PC-3 (cell line): ENCODE data around the gene CFAP91. TPM values are rescaled to one million over a fixed set of nuclear protein-coding genes. Genes with fewer than 3 reads are reported as not detected.

Experiments used
- ATAC-seq: fragments of 200-7000 bp; cut with Tn5 transposase; 2 replicates; pipeline ENCODE4 v1.9.1; 2020; ENCODE audit warnings: mild to moderate bottlenecking, moderate library complexity
- BruUV-seq: library from RNA; stranded (reverse); fragments of 400-500 nt; replicated peaks from 2 replicates; lab custom pipeline; 2021; lab: Mats Ljungman, UMichigan
- CTCF ChIA-PET: fragments of 300-600 bp; sonication (Branson Sonifier 250); formaldehyde crosslinking; loops from one replicate; lab custom pipeline; 2022; ENCODE audit warnings: antibody characterized with exemption; lab: Charles Lee
- POLR2A ChIA-PET: fragments of 300-600 bp; sonication (Branson Sonifier 250); formaldehyde crosslinking; loops from one replicate; lab custom pipeline; 2022; ENCODE audit warnings: antibody characterized with exemption; ENCODE audit not compliant: unreplicated experiment; lab: Charles Lee
- DNase-seq: peaks from one replicate; pipeline ENCODE4 v3.0.0-alpha.2; 2015
- H2AFZ ChIP-seq: fragments of 300-600 bp; sonication (generic); 2 replicates; pipeline ENCODE4 v1.6.0; 2016; ENCODE audit warnings: antibody characterized with exemption, low read length
- H3F3A ChIP-seq: fragments of 300-600 bp; sonication (generic); one replicate; pipeline ENCODE4 v1.6.0; 2017; ENCODE audit warnings: antibody characterized with exemption, low read length, control low read depth, mild to moderate bottlenecking; ENCODE audit not compliant: unreplicated experiment
- H3K27ac ChIP-seq: fragments of 300-600 bp; sonication (generic); 2 replicates; pipeline ENCODE4 v1.5.1; 2016; ENCODE audit warnings: mild to moderate bottlenecking, low read length
- H3K27me3 ChIP-seq: fragments of 300-600 bp; sonication (generic); 2 replicates; pipeline ENCODE4 v1.6.1; 2016; ENCODE audit warnings: low read length, mixed read lengths
- H3K36me3 ChIP-seq: fragments of 300-600 bp; sonication (generic); 2 replicates; pipeline ENCODE4 v1.6.1; 2016; ENCODE audit warnings: low read depth, mixed run types, low read length, mixed read lengths
- H3K4me1 ChIP-seq: fragments of 300-600 bp; sonication (generic); 2 replicates; pipeline ENCODE4 v1.5.1; 2016; ENCODE audit warnings: low read length; ENCODE audit not compliant: insufficient read depth
- H3K4me2 ChIP-seq: fragments of 300-600 bp; sonication (generic); 2 replicates; pipeline ENCODE4 v1.6.0; 2016; ENCODE audit warnings: low read length
- H3K4me3 ChIP-seq: fragments of 300-600 bp; sonication (generic); 2 replicates; pipeline ENCODE4 v1.5.1; 2016; ENCODE audit warnings: mild to moderate bottlenecking, low read length, mixed read lengths
- H3K79me2 ChIP-seq: fragments of 300-600 bp; sonication (generic); 2 replicates; pipeline ENCODE4 v1.6.1; 2017; ENCODE audit warnings: low read length, mixed read lengths
- H3K9ac ChIP-seq: fragments of 300-600 bp; sonication (generic); 2 replicates; pipeline ENCODE4 v1.6.0; 2016; ENCODE audit warnings: mild to moderate bottlenecking, low read length
- H3K9me2 ChIP-seq: fragments of 300-600 bp; sonication (generic); replicated peaks from 2 replicates; pipeline ENCODE4 v1.6.1; 2016; ENCODE audit warnings: mixed run types, low read length, mixed read lengths
- H3K9me3 ChIP-seq: fragments of 300-600 bp; sonication (generic); 2 replicates; pipeline ENCODE4 v1.6.1; 2016; ENCODE audit warnings: low read length, mixed read lengths
- H4K20me1 ChIP-seq: fragments of 300-600 bp; sonication (generic); 2 replicates; pipeline ENCODE4 v1.6.1; 2016; ENCODE audit warnings: low read length, mixed read lengths
- EZH2 ChIP-seq: fragments of 300-600 bp; sonication (generic); IDR thresholded peaks from one replicate; pipeline ENCODE4 v1.6.1; 2017; ENCODE audit warnings: antibody characterized with exemption, mild to moderate bottlenecking, low read length; ENCODE audit not compliant: unreplicated experiment
- EZH2phosphoT487 ChIP-seq: fragments of 300-600 bp; sonication (generic); IDR thresholded peaks from 2 replicates; pipeline ENCODE4 v1.6.1; 2018; ENCODE audit warnings: mild to moderate bottlenecking, antibody characterized with exemption, low read length, borderline replicate concordance
- intact Hi-C: fragments of 100-400 bp; cut with micrococcal nuclease; formaldehyde crosslinking; loops from 2 replicates; pipeline ENCODE4 v1.9.0; 2023
- total RNA-seq: library from RNA; depleted of rRNA; stranded (reverse); fragments of >200 nt; gene quantifications from 2 replicates; pipeline ENCODE4 v1.2.3, GENCODE V29; 2014
- TF ChIP-seq, protein P1 (sequence below): fragments of 300-600 bp; sonication (generic); conservative IDR thresholded peaks from 2 replicates; pipeline ENCODE4 v1.5.1; 2017; ENCODE audit warnings: antibody characterized with exemption, low read depth, mild to moderate bottlenecking, low read length

The CFAP91 gene
- total RNA-seq, 1 experiment from 2014 or later: 1.1 TPM

DNA sequence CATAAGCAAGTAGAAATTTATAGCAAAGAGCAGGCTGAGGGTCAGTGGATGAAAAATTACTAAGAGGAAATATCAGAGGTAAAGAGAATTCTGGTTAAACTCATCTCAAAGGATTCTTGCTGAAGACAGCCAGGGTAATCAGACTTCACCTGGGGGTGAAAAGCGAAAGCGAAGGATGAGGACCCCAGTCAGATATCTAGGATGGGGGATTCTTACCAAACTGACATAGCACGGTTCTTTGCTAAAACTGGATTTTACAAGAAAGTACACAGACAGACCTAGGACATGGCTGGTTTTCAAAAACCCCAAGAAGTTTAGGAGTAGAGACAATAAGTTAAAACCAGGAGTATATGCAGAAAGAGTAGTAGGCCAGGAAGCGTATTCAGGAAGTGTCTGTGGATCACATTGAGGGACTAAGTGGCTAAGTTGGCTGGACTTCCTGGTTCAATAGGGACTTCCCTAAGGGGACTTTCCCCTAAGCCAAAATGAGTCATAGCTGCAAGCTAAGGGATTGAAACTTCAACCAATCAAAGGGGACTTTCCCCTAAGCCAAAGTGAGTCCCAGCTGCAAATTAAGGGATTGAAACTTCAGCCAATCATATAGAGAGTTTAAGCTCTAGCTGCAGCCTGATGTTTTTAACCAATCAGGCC, 2.4 kb upstream of the CFAP91 start:
- H3K27me3 ChIP-seq: peaks cover 8% of the 10 kb centered on the region; the same call in 1 of the 2 replicates
- ChIA-PET POLR2A (no interaction called here), CTCF (interaction anchor here (0.6 kb wide), 1 partner anchor 447 kb away, joined by 3 read pairs; no protein-coding TSS in a partner anchor)
- no peak overlapping the region for H3K9ac ChIP-seq
- H3F3A ChIP-seq: no peaks in the 10 kb centered on the region
- ATAC-seq (no peak), DNase-seq (peak; percentile 45)
- peak overlapping the region; percentile 22; the same call in 1 of the 2 replicates for H3K27ac ChIP-seq
- H3K36me3 ChIP-seq: no peaks in the 10 kb centered on the region
- no peaks in the 10 kb centered on the region for H3K79me2 ChIP-seq
- H3K4me3 ChIP-seq: no peak overlapping the region
- peaks cover 17% of the 10 kb centered on the region for H3K4me1 ChIP-seq
- H2AFZ ChIP-seq: peak overlapping the region; percentile 44; the same call in 1 of the 2 replicates
- H4K20me1 ChIP-seq: no peaks in the 10 kb centered on the region
- H3K4me2 ChIP-seq: no peak overlapping the region
- TF ChIP-seq, protein P1, sequence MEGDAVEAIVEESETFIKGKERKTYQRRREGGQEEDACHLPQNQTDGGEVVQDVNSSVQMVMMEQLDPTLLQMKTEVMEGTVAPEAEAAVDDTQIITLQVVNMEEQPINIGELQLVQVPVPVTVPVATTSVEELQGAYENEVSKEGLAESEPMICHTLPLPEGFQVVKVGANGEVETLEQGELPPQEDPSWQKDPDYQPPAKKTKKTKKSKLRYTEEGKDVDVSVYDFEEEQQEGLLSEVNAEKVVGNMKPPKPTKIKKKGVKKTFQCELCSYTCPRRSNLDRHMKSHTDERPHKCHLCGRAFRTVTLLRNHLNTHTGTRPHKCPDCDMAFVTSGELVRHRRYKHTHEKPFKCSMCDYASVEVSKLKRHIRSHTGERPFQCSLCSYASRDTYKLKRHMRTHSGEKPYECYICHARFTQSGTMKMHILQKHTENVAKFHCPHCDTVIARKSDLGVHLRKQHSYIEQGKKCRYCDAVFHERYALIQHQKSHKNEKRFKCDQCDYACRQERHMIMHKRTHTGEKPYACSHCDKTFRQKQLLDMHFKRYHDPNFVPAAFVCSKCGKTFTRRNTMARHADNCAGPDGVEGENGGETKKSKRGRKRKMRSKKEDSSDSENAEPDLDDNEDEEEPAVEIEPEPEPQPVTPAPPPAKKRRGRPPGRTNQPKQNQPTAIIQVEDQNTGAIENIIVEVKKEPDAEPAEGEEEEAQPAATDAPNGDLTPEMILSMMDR: no peak
- TF ChIP-seq EZH2 (no peak), EZH2phosphoT487 (no peak)
- no TSS peak for BruUV-seq
- no peaks in the 10 kb centered on the region for H3K9me3 ChIP-seq
- no peaks in the 10 kb centered on the region for H3K9me2 ChIP-seq
- intact Hi-C loops: no loop called here

DNA sequence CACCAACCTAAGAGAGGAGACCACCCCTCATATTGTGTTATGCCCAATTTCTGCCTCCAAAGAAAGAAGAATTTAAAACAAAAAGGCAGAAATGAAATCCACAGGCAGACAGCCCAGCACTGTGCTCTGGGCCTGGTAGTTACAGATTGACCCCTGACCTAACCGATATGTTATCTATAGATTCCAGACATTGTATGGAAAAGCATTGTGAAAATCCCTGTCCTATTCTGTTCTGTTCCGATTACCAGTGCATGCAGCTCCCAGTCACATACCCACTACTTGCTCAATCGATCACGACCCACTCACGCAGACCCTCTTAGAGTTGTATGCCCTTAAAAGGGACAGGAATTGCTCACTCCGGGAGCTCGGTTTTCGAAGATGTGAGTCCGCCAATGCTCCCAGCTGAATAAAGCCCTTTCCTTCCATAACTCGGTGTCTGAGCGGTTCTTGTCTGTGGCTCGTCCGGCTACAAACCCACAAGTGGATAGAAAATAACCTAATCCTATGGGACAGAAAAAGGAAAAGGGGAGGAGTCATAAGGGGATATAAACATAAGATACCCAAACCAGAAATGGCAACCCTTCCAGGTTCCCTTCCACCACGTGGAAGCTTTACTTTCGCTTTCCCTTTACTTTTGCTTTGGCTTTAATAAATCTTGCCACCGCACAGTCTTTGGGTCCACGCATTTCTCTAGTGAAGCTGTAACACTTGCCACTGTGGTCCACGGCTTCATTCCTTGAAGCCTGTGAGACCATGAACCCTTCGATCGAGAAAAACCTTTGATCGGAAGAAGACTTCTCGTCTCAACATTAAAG, 1.7 kb upstream of the CFAP91 start:
- H4K20me1 ChIP-seq: no peaks in the 10 kb centered on the region
- no peaks in the 10 kb centered on the region for H3K36me3 ChIP-seq
- H2AFZ ChIP-seq: no peak overlapping the region
- intact Hi-C loops: no loop called here
- H3F3A ChIP-seq: no peaks in the 10 kb centered on the region
- H3K9ac ChIP-seq: no peak overlapping the region
- H3K9me2 ChIP-seq: no peaks in the 10 kb centered on the region
- ATAC-seq: no peak
- H3K4me1 ChIP-seq: peaks cover 17% of the 10 kb centered on the region
- no peak overlapping the region for H3K27ac ChIP-seq
- peaks cover 8% of the 10 kb centered on the region; the same call in 1 of the 2 replicates for H3K27me3 ChIP-seq
- no peaks in the 10 kb centered on the region for H3K79me2 ChIP-seq
- no peak overlapping the region for H3K4me2 ChIP-seq
- no TSS peak for BruUV-seq
- DNase-seq: no peak
- TF ChIP-seq EZH2phosphoT487: no peak
- H3K4me3 ChIP-seq: no peak overlapping the region
- ChIA-PET CTCF (interaction anchor here (0.6 kb wide), 1 partner anchor 446 kb away, joined by 3 read pairs; no protein-coding TSS in a partner anchor), POLR2A (no interaction called here)
- no peaks in the 10 kb centered on the region for H3K9me3 ChIP-seq

DNA sequence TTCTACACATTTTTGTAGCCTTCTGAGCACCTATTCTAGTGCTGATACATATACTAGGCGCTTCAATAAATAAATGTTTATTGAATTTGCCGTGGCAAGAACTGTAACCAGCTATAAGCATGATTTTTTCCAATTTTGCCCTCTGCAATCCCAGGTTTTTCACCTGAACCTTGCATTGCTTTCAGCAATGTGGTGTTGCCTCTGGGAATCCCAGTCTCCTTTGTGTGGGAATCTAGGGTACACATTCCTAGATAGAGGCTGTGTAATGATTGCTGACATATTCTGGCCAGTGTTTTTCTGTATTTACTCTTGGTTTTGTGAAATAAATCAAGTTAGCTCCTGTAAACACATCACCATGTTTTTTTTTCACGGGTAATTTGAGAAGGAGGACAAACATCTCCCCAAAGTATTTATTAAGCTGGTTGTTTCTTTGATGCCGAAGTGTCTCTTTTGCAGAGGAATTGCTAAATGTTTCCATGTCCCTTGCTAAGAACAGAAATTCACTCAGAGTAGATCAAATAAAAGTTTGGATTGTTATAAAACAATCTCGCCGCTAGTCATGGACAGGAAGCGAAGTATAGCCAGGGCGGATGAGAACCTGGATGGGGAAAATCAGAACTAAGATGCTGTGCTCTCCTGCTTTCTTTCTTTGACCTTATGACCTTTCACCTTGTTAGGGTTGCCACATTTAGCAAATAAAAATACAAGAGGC, 1.2 kb downstream of the CFAP91 start:
- no peak for ATAC-seq
- H2AFZ ChIP-seq: peak overlapping the region; percentile 93
- H3F3A ChIP-seq: no peaks in the 10 kb centered on the region
- POLR2A ChIA-PET: no interaction called here
- no peaks in the 10 kb centered on the region for H3K9me3 ChIP-seq
- H3K4me2 ChIP-seq: peak overlapping the region; percentile 93
- H3K79me2 ChIP-seq: no peaks in the 10 kb centered on the region
- CTCF ChIA-PET: no interaction called here
- no TSS peak for BruUV-seq
- TF ChIP-seq, protein P1: no peak
- TF ChIP-seq EZH2 (no peak), EZH2phosphoT487 (no peak)
- H3K4me1 ChIP-seq: peaks cover 17% of the 10 kb centered on the region
- intact Hi-C loops: no loop called here
- H3K36me3 ChIP-seq: no peaks in the 10 kb centered on the region
- DNase-seq: no peak
- H3K9ac ChIP-seq: no peak overlapping the region
- no peak overlapping the region for H3K27ac ChIP-seq
- H3K9me2 ChIP-seq: no peaks in the 10 kb centered on the region
- H3K4me3 ChIP-seq: peak overlapping the region; percentile 71
- H4K20me1 ChIP-seq: no peaks in the 10 kb centered on the region
- peaks cover 8% of the 10 kb centered on the region; the same call in 1 of the 2 replicates for H3K27me3 ChIP-seq
